ENCODE results near the gene EXD3. TPM values are rescaled to one million over a fixed set of nuclear protein-coding genes. Genes with fewer than 3 reads are reported as not detected.

EXD3 gene
- total RNA-seq, 1 donor from 2014 or later, result 12.0 TPM

- DNase-seq (ENCODE audit: low spot score), result no peak
Observed at GRCh38 chr9:137447722-137448601, 25.0 kb upstream of the EXD3 start.

DNA sequence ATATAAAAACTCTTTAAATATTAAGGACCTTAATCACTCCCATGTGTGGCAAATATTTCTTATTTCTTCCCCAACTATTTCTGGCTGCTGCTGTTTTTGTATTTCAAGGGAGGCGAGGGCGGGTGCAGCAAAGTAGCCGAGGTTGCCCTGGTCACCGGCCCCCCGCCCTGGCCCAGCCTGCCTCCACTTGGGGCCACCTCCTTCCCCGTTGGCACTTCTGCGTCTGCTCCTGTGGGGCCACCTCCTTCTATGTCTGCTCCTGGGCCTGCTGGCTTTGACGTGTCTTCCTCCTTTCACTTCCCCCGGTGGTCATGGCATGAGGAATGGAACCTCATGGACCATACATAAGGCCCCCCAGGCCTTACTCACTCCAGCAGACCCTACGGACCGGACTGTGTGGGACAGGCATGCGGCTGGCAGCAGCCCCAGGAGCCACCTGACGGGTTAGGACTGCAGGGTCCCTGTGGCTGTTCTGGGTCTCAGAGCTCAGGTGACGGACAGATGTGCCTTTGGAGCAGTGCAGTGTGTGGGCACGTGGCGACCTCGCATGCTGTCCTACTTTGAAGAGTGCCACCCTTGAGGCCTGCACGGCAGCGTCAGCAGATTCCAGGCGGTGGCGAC, 24.0 kb upstream of the EXD3 start:
- no peak for DNase-seq (ENCODE audit: low spot score)

DNA sequence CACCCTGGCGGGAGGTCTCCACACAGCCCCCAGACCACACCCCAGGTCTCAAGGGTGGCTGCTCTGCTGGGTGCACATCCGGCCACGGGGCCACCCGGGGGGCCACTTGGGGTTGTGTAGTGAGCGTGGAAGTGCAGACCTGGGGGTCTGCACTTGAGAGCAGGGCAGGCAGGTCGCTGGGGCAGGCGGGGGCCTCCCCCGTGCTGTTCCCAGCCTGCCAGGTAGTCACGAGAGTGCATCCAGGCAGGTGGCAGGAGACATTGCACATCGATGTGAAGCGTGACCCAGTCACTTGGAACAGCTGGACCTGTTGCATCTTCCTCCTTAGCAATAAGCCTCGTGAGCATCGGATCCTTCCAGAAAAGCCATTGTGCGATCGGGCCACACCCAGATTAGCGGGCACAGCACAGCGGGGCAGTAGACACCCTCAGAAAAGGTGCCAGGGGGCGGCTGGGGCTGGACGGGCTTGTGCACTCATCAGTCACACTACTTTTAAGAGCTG, 23.0 kb upstream of the EXD3 start:
- no peak for DNase-seq (ENCODE audit: low spot score)

- DNase-seq (ENCODE audit: low spot score), result peak; percentile 62
Observed at GRCh38 chr9:137445275-137445807, 22.4 kb upstream of the EXD3 start.

- DNase-seq (ENCODE audit: low spot score), result no peak
Observed at GRCh38 chr9:137444106-137444790, 21.3 kb upstream of the EXD3 start.

DNA sequence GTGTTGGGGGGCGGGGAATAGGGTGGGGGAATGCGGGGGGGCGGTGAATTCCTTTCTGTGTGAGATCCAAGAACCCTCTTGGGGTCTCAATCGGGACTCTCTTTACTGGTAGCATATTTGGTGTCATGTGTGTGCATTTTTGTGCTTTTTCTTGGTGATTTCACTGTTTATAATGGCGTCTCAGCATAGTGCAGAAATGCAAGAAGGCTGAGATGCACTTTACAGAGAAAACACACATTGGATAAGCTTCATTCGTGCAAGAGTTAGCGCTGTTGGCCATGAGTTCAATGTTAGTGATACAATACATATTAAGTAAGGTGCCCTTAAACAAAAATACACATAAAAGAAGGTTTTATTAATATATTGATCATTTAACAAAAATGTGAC, 19.0 kb upstream of the EXD3 start:
- no peak for DNase-seq (ENCODE audit: low spot score)

- DNase-seq (ENCODE audit: low spot score), result no peak
Observed at GRCh38 chr9:137441289-137441934, 18.4 kb upstream of the EXD3 start, which contains the start of gene ENTPD8. ENTPD8 (minus strand) TSS chr9:137441357; CDS start chr9:137438285, 3,072 bp downstream.

- DNase-seq (ENCODE audit: low spot score), result no peak
Observed at GRCh38 chr9:137439158-137439714, 16.3 kb upstream of the EXD3 start.

GRCh38 chr9:137438591-137439157, 15.7 kb upstream of the EXD3 start:
- DNase-seq (ENCODE audit: low spot score), result no peak

GRCh38 chr9:137437691-137438590, 15.0 kb upstream of the EXD3 start:
- no peak for DNase-seq (ENCODE audit: low spot score)

DNA sequence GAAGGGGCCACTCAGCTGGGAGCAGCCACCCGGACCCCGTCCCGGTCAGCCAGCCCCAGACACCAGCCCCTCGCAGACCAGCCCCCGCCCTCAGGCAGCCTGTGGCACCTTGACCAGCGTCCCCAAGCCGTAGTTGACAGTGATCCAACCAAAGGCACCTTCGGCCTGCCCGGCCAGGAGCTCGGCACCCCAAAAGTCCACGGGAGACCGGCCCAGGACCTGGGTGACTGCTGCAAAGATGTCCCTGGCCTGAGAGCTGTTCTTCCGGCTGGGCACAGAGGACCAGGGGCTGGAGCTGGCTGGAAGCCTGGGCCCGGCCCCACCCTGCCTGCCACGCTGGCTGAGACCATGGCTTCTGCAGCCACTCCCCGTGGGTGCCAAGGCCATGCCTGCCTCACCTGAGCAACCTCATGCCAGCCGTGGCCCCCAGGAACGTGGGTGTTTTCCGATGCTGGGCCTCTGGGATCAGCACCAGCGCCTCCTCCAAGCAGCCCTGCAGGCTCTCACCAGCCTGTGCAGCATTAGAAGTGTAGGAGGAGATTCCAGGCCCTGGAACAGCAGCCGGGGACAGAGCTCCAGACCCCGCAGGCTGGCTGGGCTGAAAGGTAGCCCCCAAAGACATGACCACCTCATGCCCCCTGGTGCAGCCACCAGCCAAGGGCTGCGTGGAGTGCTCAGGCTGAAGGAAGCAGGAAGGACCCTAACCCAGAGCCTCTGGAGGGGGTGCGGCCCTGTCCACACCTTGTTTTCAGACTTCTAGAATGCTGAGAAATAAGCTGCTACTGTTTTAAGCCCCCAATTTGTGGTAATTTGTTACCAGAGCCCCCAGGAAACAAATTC, 14.0 kb upstream of the EXD3 start:
- no peak for DNase-seq (ENCODE audit: low spot score)

DNA sequence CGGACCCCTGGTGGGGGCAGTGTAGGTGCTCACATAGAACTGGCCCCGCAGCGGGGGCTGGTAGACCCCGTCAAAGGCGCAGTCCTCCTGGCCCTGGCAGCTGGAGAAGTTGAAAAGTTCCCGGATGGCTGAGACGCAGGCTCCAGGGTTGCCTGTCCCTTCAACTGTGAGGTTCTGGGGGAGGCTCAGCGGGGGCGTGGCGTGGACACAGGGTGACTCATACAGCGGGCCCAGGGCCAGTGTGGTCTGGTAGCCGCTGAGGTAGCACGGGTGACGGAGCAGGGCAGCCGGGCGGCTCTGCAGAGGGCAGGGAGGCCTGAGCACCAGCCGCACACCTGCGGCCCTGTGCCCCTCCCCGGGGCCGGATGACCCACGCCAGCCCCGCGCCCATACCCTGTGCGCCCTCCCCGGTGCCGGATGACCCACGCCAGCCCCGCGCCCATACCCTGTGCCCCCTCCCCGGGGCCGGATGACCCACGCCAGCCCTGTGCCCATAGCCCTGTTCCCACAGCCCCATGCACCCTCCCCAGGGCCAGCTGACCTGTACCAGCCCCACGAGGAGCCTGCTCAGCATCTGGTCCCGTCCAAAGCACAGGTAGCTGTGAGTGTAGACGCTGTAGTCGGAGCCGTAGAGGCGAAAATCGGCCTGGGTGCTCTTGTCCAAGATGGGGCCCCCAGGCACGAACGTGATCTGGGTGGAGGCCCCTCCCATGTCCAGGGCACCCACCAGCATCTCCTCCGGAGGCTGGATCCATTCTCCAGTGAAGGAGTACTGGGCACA, 13.2 kb upstream of the EXD3 start:
- no peak for DNase-seq (ENCODE audit: low spot score)

DNA sequence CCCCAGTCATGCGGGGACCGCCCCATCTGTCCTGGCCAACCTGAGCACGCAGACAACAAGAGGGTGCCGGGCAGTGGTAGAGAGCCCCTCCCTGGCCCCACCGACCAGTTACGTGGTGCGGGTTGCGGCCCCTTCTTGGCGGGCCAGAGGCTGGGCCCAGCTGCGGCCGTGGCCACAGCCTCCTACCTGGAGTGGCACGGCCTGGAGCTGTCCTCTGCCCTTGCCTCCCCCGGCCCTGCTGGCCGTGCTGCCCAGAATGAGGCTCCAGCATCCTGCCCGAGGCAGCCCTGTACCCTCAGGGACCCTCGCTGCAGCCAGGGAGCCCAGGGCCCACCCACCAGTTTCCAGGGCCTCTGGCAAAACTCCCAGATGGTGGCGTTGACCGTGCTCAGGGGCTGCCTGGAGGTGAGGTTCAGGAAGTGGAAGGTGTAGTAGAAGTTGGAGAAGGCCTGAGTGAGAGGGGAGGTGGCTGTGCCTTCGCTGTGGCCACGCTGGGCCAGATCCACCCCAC, 12.5 kb upstream of the EXD3 start:
- no peak for DNase-seq (ENCODE audit: low spot score)

DNA sequence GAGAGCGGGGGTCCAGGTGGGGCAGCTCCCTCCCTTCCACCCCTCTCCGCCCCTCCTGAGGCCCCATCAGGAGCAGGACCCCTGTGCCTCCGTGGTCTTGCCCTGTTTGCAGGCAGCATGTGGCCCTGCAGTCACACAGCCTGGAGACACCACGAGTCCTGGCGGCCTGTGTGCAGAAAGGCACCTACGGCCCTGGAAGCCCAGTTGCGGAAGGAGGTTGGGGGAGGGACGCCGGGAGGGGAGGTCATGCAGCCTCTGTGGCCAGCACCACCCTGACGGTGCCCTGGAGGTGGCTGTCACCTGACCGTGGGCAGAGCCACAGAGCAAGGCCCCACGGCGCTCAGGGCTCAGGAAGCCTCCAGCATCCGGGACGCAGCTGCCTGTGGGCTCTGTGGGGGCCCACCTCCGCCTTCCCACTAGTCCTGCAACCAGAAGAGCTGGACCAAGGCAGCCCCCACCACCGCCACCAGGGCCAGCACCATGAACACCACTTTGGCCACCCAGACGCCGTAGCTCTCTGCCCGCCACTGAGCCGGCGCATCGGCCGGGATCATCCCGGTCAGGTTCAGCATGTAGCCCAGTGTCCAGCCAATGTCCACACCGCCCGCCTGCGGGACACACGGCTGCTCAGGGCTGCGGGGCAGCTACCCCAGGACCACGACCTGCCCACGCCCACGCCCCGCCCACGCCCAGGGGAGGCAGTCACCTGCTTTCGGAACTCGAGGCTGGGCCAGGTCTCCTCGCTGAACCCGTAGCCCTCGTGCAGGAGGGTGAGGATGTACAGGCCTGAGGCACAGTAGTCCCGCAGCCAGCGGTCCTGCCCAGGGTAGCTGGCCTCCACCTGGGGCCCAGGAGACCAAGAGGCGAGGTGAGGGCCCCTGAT, 11.8 kb upstream of the EXD3 start:
- no peak for DNase-seq (ENCODE audit: low spot score)

DNA sequence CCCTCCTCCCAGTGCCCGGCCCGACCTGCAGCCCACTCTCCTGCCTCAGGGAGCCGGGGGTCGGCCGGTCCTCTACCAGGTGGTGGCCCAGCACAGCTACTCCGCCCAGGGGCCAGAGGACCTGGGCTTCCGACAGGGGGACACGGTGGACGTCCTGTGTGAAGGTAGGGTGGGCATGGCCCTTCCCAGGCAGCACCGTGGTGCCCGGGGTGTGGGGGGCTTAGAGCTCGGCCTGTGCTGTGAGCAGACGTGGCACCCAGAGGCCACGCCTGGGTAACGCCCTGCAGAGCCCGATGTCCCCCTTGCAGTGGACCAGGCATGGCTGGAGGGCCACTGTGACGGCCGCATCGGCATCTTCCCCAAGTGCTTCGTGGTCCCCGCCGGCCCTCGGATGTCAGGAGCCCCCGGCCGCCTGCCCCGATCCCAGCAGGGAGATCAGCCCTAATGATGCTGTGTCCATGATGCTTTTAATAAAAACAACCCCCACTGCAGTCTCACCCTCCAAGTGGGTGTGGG, 11.0 kb upstream of the EXD3 start:
- DNase-seq (ENCODE audit: low spot score), result no peak

DNA sequence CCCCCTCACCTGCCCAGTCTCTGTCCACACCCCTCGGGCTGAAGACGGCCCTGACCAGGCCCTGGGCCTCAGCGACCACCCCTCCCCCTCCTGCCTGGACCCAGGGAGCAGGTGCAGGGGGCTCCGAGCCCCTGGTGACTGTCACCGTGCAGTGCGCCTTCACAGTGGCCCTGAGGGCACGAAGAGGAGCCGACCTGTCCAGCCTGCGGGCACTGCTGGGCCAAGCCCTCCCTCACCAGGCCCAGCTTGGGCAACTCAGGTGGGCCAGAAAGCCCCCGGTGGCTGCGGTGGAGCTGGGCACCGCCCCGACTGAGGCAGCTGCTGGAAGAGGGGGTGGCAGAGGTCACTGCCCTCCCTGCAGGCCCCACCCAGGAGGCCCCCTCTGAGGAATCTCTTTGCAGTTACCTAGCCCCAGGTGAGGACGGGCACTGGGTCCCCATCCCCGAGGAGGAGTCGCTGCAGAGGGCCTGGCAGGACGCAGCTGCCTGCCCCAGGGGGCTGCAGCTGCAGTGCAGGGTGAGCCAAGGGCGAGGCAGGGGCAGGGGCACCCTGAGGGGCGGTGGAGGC, 10.5 kb upstream of the EXD3 start:
- no peak for DNase-seq (ENCODE audit: low spot score)

All from umbilical cord (tissue), 2 donors.